H4 (cell line): Measurements from ENCODE around the gene ESR1. TPM values are rescaled to one million over a fixed set of nuclear protein-coding genes. Genes with fewer than 3 reads are reported as not detected.
"Not testable (repeated sequence)": the region's sequence is repeated elsewhere in the genome, so short reads cannot be mapped to it uniquely, and the experiment has no call there.

Experiments used
- DNase-seq: peaks from one replicate; pipeline ENCODE4 v3.0.0-alpha.2; 2015; ENCODE audit warnings: low spot score
- total RNA-seq: library from RNA; depleted of rRNA; stranded (reverse); fragments of >200 nt; shearing (Covaris generic); gene quantifications from 2 replicates; pipeline ENCODE4 v1.2.3, GENCODE V29; 2014

Gene ESR1
- total RNA-seq, 1 experiment from 2014 or later, result not detected

GRCh38 chr6:151988199-151988598, 180.7 kb downstream of the ESR1 start:
- not testable (repeated sequence) for DNase-seq

GRCh38 chr6:151992091-151992490, 184.6 kb downstream of the ESR1 start:
- DNase-seq, result no peak

- DNase-seq, result no peak
Measured at GRCh38 chr6:151993364-151993763, 185.9 kb downstream of the ESR1 start.

- DNase-seq, result no peak
Measured at GRCh38 chr6:151998784-151999183, 191.3 kb downstream of the ESR1 start.

- no peak for DNase-seq
Measured at GRCh38 chr6:151999194-151999593, 191.7 kb downstream of the ESR1 start.

GRCh38 chr6:152001408-152001807, 193.9 kb downstream of the ESR1 start:
- DNase-seq, result no peak

- no peak for DNase-seq
Measured at GRCh38 chr6:152002306-152002705, 194.8 kb downstream of the ESR1 start.

- peak; percentile 2 for DNase-seq
Measured at GRCh38 chr6:152004036-152004566, 196.6 kb downstream of the ESR1 start.

GRCh38 chr6:152004896-152005295, 197.4 kb downstream of the ESR1 start:
- DNase-seq, result no peak

- no peak for DNase-seq
Measured at GRCh38 chr6:152008779-152009178, 201.3 kb downstream of the ESR1 start.

- DNase-seq, result no peak
Measured at GRCh38 chr6:152012227-152012626, 204.7 kb downstream of the ESR1 start.

- no peak for DNase-seq
Measured at GRCh38 chr6:152018876-152019275, 211.4 kb downstream of the ESR1 start.

GRCh38 chr6:152022303-152022702, 214.8 kb downstream of the ESR1 start:
- DNase-seq, result no peak

- DNase-seq, result no peak
Measured at GRCh38 chr6:152023613-152024012, 216.1 kb downstream of the ESR1 start.

GRCh38 chr6:152026291-152026690, 218.8 kb downstream of the ESR1 start:
- no peak for DNase-seq

- DNase-seq, result not testable (repeated sequence)
Measured at GRCh38 chr6:152026744-152027143, 219.3 kb downstream of the ESR1 start.

- not testable (repeated sequence) for DNase-seq
Measured at GRCh38 chr6:152033765-152034164, 226.3 kb downstream of the ESR1 start.

GRCh38 chr6:152034631-152035030, 227.1 kb downstream of the ESR1 start:
- DNase-seq, result no peak

GRCh38 chr6:152046118-152046517, 238.6 kb downstream of the ESR1 start:
- no peak for DNase-seq

- no peak for DNase-seq
Measured at GRCh38 chr6:152048921-152049320, 241.4 kb downstream of the ESR1 start.

- DNase-seq, result no peak
Measured at GRCh38 chr6:152049502-152049901, 242.0 kb downstream of the ESR1 start.

GRCh38 chr6:152050451-152051195, 243.1 kb downstream of the ESR1 start:
- DNase-seq, result no peak

- no peak for DNase-seq
Measured at GRCh38 chr6:152052061-152052460, 244.6 kb downstream of the ESR1 start.

- no peak for DNase-seq
Measured at GRCh38 chr6:152053332-152053731, 245.8 kb downstream of the ESR1 start.
